Neural cell (in vitro differentiated cells): Measurements from ENCODE around the gene F2. TPM values are rescaled to one million over a fixed set of nuclear protein-coding genes. Genes with fewer than 3 reads are reported as not detected.

Source experiments
- H2AFZ ChIP-seq: fragments of 200-600, 300-800 bp; sonication (generic), shearing (Covaris generic); 2 replicates; pipeline ENCODE4 v1.6.0; 2014; ENCODE audit warnings: low read depth, mild to moderate bottlenecking, antibody characterized with exemption, low read length, moderate library complexity
- H3F3A ChIP-seq: fragments of 200-600 bp; shearing (Covaris generic); 2 replicates; pipeline ENCODE4 v1.6.1; 2016; ENCODE audit warnings: mild to moderate bottlenecking, moderate library complexity, mixed read lengths, antibody characterized with exemption, low read length; ENCODE audit not compliant: insufficient read depth, poor library complexity, severe bottlenecking
- H3K27ac ChIP-seq: fragments of 200-600, 300-800 bp; sonication (generic), shearing (Covaris generic); 2 replicates; pipeline ENCODE4 v1.5.1; 2014; ENCODE audit warnings: mild to moderate bottlenecking, low read length, moderate library complexity
- H3K27me3 ChIP-seq: fragments of 300-800, 200-600 bp; sonication (generic), shearing (Covaris generic); 2 replicates; pipeline ENCODE4 v1.6.0; 2014; ENCODE audit warnings: mild to moderate bottlenecking, low read depth, low read length, moderate library complexity; ENCODE audit not compliant: insufficient read depth
- H3K36me3 ChIP-seq: fragments of 300-800, 200-600 bp; sonication (generic), shearing (Covaris generic); 2 replicates; pipeline ENCODE4 v1.5.1; 2014; ENCODE audit warnings: mild to moderate bottlenecking, antibody characterized with exemption, low read length, moderate library complexity; ENCODE audit not compliant: insufficient read depth
- H3K4me2 ChIP-seq: fragments of 300-800, 200-600 bp; sonication (generic), shearing (Covaris generic); 2 replicates; pipeline ENCODE4 v1.6.0; 2014; ENCODE audit warnings: mild to moderate bottlenecking, low read length
- H3K4me3 ChIP-seq: fragments of 300-800, 200-600 bp; sonication (generic), shearing (Covaris generic); 2 replicates; pipeline ENCODE4 v1.5.1; 2014; ENCODE audit warnings: mild to moderate bottlenecking, low read length, moderate library complexity
- H3K79me2 ChIP-seq: fragments of 200-600 bp; shearing (Covaris generic); replicated peaks from 2 replicates; pipeline ENCODE4 v1.6.0; 2014; ENCODE audit warnings: mild to moderate bottlenecking, low read length, moderate library complexity; ENCODE audit not compliant: insufficient read depth
- H3K9ac ChIP-seq: fragments of 300-800, 200-600 bp; sonication (generic), shearing (Covaris generic); 2 replicates; pipeline ENCODE4 v1.6.1; 2016; ENCODE audit warnings: mild to moderate bottlenecking, low read length, mixed read lengths
- H3K9me2 ChIP-seq: fragments of 200-600 bp; shearing (Covaris generic); 2 replicates; pipeline ENCODE4 v1.6.1; 2016; ENCODE audit warnings: mild to moderate bottlenecking, low read length, mixed read lengths; ENCODE audit not compliant: insufficient read depth
- H3K9me3 ChIP-seq: fragments of 200-600, 300-800 bp; sonication (generic), shearing (Covaris generic); 2 replicates; pipeline ENCODE4 v1.6.1; 2016; ENCODE audit warnings: mild to moderate bottlenecking, mixed run types, low read length, moderate library complexity, mixed read lengths
- H4K20me1 ChIP-seq: fragments of 200-600 bp; shearing (Covaris generic); 2 replicates; pipeline ENCODE4 v1.6.1; 2016; ENCODE audit warnings: mild to moderate bottlenecking, mixed run types; ENCODE audit not compliant: insufficient read depth
- EP300 ChIP-seq: fragments of 450-650 bp; conservative IDR thresholded peaks from 2 replicates; pipeline ENCODE4 v1.6.1; 2014; ENCODE audit warnings: antibody characterized with exemption, mild to moderate bottlenecking, moderate library complexity; ENCODE audit not compliant: poor library complexity, severe bottlenecking
- EZH2 ChIP-seq: fragments of 200-600, 300-800 bp; shearing (Covaris generic), sonication (generic); IDR thresholded peaks from 2 replicates; pipeline ENCODE4 v1.6.1; 2014; ENCODE audit warnings: antibody characterized with exemption, low read length, borderline replicate concordance, mild to moderate bottlenecking; ENCODE audit not compliant: insufficient read depth, poor library complexity, severe bottlenecking
- MXI1 ChIP-seq: fragments of 450-650 bp; conservative IDR thresholded peaks from 2 replicates; pipeline ENCODE4 v1.6.1; 2014; ENCODE audit warnings: antibody characterized with exemption, mild to moderate bottlenecking; ENCODE audit not compliant: poor library complexity, severe bottlenecking
- POLR2AphosphoS5 ChIP-seq: IDR thresholded peaks from 2 replicates; pipeline ENCODE4 v1.6.1; 2012
- RAD21 ChIP-seq: fragments of 450-650 bp; conservative IDR thresholded peaks from 2 replicates; pipeline ENCODE4 v1.6.1; 2014; ENCODE audit warnings: antibody characterized with exemption, mild to moderate bottlenecking, moderate library complexity
- SMC3 ChIP-seq: fragments of 450-650 bp; conservative IDR thresholded peaks from 2 replicates; pipeline ENCODE4 v1.6.1; 2014; ENCODE audit warnings: antibody characterized with exemption, mild to moderate bottlenecking, moderate library complexity; ENCODE audit not compliant: poor library complexity
- TAF1 ChIP-seq: IDR thresholded peaks from 2 replicates; pipeline ENCODE4 v1.6.1; 2012; ENCODE audit warnings: low read depth
- polyA plus RNA-seq: library from polyadenylated mRNA; depleted of rRNA; stranded (reverse); fragments of >200 nt; gene quantifications from 2 replicates; pipeline ENCODE4 v1.2.3, GENCODE V29; 2014
- TF ChIP-seq, protein P1 (sequence below): IDR thresholded peaks from 2 replicates; pipeline ENCODE4 v1.6.1; 2012; ENCODE audit warnings: borderline replicate concordance
- TF ChIP-seq, protein P2 (sequence below): fragments of 450-650 bp; IDR thresholded peaks from 2 replicates; pipeline ENCODE4 v1.5.1; 2014; ENCODE audit warnings: antibody characterized with exemption, mild to moderate bottlenecking, moderate library complexity; ENCODE audit not compliant: poor library complexity, severe bottlenecking

The F2 gene
- polyA plus RNA-seq, 1 donor from 2014 or later = 0.94 TPM

DNA sequence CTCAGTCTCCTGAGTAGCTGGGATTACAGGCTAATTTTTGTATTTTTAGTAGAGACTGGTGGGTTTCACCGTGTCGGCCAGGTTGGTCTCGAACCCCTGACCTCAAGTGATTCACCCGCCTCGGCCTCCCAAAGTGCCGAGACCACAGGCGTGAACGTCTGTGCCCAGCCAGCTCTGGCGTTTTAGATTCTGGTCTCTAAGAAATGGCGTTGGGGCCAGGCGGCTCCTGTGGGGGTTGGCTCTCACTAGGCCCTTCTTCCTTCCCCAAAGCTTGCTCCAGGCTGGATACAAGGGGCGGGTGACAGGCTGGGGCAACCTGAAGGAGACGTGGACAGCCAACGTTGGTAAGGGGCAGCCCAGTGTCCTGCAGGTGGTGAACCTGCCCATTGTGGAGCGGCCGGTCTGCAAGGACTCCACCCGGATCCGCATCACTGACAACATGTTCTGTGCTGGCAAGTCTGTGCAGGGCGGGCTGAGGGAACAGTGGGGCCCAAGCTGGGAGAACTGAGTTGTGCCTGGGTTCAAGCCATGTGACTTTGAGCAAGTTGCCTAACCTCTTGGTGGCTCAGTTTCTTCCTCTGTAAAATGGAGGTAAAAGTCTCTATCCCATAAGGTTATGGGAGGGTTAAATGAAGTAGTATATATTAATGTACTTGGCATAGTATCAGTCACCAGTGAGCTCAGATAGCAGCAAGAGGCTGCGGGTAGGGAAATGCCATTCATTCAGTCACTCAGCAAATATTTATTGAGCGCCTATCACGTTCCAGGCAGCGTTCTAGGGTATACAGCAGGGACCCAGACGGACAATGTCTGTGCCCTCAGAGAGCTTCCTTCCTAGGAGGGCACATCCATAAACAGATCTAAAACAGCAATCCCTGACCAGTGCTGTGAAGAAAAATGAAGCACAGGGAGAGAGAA lies 10.4 kb downstream of the F2 start:
- Histone ChIP-seq H3K36me3 (no peaks in the 10 kb centered on the region), H3K9me3 (no peaks in the 10 kb centered on the region), H3K79me2 (no peaks in the 10 kb centered on the region), H4K20me1 (no peaks in the 10 kb centered on the region), H3K9me2 (no peaks in the 10 kb centered on the region), H3K27me3 (no peaks in the 10 kb centered on the region), H2AFZ (no peak overlapping the region), H3K4me3 (no peak overlapping the region), H3K4me2 (no peak overlapping the region), H3K27ac (no peak overlapping the region), H3K9ac (no peak overlapping the region), H3F3A (no peaks in the 10 kb centered on the region)
- TF ChIP-seq MXI1 (no peak), EP300 (no peak), TAF1 (no peak), POLR2AphosphoS5 (no peak), SMC3 (no peak), EZH2 (no peak), RAD21 (no peak)
- TF ChIP-seq, protein P1, sequence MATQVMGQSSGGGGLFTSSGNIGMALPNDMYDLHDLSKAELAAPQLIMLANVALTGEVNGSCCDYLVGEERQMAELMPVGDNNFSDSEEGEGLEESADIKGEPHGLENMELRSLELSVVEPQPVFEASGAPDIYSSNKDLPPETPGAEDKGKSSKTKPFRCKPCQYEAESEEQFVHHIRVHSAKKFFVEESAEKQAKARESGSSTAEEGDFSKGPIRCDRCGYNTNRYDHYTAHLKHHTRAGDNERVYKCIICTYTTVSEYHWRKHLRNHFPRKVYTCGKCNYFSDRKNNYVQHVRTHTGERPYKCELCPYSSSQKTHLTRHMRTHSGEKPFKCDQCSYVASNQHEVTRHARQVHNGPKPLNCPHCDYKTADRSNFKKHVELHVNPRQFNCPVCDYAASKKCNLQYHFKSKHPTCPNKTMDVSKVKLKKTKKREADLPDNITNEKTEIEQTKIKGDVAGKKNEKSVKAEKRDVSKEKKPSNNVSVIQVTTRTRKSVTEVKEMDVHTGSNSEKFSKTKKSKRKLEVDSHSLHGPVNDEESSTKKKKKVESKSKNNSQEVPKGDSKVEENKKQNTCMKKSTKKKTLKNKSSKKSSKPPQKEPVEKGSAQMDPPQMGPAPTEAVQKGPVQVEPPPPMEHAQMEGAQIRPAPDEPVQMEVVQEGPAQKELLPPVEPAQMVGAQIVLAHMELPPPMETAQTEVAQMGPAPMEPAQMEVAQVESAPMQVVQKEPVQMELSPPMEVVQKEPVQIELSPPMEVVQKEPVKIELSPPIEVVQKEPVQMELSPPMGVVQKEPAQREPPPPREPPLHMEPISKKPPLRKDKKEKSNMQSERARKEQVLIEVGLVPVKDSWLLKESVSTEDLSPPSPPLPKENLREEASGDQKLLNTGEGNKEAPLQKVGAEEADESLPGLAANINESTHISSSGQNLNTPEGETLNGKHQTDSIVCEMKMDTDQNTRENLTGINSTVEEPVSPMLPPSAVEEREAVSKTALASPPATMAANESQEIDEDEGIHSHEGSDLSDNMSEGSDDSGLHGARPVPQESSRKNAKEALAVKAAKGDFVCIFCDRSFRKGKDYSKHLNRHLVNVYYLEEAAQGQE = no peak
- TF ChIP-seq, protein P2, sequence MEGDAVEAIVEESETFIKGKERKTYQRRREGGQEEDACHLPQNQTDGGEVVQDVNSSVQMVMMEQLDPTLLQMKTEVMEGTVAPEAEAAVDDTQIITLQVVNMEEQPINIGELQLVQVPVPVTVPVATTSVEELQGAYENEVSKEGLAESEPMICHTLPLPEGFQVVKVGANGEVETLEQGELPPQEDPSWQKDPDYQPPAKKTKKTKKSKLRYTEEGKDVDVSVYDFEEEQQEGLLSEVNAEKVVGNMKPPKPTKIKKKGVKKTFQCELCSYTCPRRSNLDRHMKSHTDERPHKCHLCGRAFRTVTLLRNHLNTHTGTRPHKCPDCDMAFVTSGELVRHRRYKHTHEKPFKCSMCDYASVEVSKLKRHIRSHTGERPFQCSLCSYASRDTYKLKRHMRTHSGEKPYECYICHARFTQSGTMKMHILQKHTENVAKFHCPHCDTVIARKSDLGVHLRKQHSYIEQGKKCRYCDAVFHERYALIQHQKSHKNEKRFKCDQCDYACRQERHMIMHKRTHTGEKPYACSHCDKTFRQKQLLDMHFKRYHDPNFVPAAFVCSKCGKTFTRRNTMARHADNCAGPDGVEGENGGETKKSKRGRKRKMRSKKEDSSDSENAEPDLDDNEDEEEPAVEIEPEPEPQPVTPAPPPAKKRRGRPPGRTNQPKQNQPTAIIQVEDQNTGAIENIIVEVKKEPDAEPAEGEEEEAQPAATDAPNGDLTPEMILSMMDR = no peak

DNA sequence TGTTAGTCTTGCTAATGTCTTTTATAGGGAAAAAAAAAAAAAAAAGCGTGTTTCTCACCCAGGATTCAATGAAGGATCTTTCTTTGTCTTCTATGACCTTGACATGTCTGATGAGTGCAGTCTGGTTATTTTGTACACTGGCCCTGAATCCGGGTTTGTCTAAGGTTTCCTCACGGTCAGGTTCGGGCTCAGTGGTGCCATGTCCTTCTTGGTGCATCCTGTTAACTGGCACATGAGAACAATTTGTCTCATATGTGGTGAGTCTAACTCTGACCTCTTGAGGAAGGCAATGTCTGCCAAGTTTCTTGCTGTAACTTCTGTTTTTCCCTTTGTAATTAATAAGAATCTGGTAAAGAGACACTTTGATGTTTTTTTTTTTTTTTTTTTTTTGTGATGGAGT lies 12.5 kb downstream of the F2 start:
- Histone ChIP-seq H3K4me3 (no peak overlapping the region), H3K9me2 (no peaks in the 10 kb centered on the region), H3F3A (no peaks in the 10 kb centered on the region), H3K4me2 (no peak overlapping the region), H3K79me2 (no peaks in the 10 kb centered on the region), H3K27me3 (no peaks in the 10 kb centered on the region), H3K9ac (no peak overlapping the region), H2AFZ (no peak overlapping the region), H3K9me3 (no peaks in the 10 kb centered on the region), H3K27ac (no peak overlapping the region), H4K20me1 (no peaks in the 10 kb centered on the region), H3K36me3 (no peaks in the 10 kb centered on the region)
- TF ChIP-seq MXI1 (no peak), EZH2 (no peak), SMC3 (no peak)
- TF ChIP-seq, protein P2 = no peak
